ENCODE measurements around the gene MACROD2.

DNA sequence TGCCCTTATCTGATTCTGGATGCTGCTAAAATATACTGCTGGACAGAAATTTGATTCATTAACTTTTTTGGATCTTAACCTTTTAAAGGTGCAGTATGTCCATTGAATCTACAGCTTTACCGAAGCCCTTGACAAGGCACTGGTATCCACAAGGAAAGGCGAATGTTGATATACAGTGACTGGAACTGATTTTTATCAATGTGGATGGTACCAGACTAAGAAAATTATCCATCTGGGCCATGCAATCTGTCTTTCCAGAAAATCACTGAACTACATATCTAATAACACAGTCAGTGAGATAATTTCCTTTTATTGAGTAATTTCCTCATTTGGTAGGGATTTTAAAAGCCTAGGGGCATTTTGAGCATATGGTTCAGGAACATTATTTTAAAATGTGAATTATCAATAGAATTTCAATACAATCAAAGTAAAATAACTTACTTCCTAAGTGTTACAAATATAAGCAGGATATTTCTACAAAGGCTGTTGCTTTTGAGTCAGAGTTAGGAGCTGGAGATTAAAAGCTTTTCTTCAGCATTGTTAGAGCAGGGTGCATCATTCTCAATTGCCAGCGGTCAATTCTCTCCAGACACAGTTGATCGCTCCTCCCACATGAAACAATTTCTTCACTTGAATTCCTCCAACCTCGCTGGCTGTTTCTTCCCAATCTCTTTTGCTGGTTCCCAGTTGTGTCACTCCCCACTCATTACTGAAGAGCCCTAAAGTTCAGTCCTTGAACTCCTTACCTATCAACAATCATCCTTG lies 927.4 kb downstream of the MACROD2 start:
- TF ChIP-seq CTCF (IDR thresholded peaks at IDR 0.05) (no peak), POLR2A (IDR thresholded peaks at IDR 0.05) (no peak)
